Cerebellar cortex (tissue), 1 donor: ENCODE measurements around the gene CASKIN2.
"Not testable (repeated sequence)": the region's sequence is repeated elsewhere in the genome, so short reads cannot be mapped to it uniquely, and the experiment has no call there.

Experiments used
- DNase-seq: peaks from one replicate; pipeline ENCODE4 v3.0.0-alpha.2; 2015; ENCODE audit warnings: low spot score

The CASKIN2 gene

DNA sequence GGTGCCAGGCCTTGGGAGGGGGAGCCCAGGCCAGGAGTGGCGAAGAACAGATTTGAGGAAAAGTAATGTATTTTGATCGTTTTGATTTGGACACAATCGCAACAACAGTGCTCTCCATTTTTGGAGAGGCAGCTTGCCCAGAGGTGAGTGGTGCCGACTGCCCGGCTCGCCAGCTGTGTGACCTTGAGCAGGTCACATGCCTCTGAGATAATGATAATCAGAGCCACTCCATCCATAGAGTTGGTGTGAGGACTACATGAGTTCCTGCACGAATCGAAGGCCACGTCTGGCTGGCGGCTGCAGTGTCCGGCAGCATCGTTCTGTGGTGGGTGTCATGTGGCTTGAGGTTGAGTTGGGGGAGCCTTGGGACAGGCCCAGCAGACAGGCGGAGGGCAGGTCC, 30.8 kb upstream of the CASKIN2 start:
- DNase-seq, result no peak

DNA sequence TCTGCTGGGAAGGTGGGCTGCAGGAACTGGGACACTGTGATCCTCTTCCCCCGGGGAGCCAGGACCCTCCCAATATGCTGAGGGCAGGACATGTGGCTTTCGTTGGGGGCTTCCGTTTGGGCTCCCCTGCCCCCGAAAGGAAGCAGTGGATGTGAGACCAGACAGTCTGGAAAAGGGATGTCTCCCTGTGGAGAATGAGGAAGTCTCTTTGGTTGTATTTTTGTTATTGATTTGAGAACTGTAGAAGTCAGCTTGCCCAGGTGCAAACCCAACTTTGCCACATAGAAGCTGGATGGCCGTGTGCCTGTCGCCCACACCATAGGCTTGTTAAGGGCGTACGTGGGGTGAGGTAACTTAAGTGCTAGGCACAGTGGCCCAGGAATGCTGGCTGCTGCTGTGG, 28.9 kb upstream of the CASKIN2 start:
- DNase-seq, result no peak

DNA sequence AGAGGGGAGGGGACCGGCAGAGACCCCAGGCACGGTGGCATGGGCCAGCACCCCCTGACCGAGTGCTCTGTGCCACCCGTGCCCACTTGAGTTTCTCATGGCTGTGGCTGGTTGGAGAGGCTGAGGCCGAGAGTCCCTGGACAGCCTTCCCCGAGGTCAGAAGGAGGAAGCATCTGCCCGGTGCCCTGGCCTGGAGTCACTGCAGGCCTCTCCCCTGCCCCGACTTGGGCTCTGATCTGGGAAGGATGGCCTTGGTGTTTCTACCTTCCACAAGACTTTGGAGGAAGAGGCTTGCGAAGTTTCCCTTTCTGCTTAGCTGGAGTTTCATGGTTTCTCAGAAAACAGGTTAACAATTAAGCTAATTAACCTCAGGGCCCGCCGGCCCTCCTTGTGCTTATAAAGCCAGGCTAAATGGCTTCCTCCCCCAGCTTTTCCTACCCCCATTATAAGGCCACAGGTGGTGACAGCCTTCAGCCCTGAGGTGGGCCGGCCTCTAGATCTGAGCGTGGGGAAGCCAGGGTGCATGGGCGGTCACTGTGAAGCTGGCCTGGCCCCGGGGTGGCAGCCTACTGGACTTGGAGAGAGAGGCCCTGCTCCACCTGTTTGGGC, 27.5 kb upstream of the CASKIN2 start:
- no peak for DNase-seq

DNA sequence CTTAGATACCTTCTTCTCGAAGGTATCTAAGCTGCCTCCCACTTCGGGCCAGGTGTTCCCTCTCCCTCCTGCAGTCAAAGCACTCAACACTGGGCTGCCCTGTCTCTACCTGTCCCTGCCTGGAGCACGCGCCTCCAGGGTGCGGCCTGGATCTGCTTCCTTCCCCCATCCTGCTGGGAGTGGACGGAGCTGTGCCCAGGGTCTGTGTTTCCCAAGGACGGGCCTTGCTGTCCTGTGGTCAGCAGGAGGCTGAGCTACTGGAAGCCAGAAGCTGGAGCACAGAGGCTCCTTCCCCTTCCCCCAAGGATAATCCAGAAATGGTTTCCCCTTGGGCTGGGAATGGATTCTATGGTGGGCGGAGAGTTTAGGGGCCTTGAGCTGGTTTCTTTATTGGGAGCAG, 26.9 kb upstream of the CASKIN2 start:
- no peak for DNase-seq

DNA sequence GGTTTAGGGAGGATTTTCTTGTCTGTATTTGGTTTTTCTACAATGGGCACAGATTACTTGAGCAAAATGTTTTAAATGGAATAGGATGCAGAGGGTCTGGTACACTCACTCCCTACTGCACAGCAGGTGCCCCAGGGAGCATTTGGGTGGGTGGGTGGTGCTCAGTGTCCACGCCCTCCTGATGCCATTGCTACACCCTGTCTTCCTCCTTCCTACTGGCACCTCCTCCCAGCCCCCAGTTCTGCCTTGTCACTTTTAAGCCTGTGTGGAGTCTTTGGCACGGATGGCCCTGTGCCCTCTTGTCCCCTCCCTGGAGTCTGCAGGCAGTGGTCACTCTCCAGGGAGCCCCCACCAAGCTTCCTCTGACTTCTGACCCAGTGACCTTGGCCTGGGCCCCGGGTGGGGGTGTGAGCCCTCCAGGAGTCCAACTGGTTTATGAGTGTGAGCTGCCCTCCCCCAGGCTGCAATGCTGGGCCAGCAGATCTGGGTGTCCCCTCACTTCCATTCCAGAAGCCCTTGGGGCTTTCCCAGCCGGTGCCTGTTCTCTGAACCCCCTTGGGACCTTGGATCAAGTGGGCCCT, 25.7 kb upstream of the CASKIN2 start:
- no peak for DNase-seq

DNA sequence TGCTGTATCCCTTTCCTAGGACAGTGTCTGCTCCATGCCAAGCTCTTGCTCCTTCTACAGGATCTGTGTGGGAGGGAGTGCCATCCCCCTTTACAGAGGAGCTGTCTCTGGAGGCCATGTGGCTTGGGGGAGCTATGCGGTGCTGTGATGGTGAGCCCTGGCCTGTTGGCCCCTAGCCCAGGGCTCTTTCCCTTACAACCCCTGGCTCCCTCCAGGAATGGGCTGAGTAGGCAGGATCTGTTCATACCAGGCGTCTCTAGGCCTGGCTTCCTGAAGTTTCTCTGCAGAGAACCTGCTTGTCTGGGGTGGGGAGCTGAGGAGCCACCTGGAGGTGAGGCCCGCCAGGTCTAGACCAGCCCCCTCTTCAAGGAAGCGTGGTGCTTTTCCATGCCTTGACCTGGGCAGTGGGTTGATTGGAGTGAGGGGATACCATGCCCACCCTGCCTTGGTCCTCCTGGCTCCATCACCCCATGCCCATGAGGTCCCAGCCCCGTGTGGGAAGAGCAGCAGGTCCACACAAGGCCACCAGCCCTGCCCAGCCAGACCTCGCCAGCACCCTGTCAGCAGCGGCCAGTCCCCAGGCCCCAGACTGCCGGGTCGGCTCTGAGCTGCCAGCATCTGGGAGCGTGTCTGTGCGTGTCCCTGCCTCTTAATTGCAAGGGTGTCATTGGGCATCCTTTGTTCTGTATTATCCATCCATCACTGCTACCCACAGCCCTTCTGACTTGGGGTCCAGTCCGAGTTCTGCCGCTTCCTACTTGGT, 24.8 kb upstream of the CASKIN2 start:
- DNase-seq, result no peak

DNA sequence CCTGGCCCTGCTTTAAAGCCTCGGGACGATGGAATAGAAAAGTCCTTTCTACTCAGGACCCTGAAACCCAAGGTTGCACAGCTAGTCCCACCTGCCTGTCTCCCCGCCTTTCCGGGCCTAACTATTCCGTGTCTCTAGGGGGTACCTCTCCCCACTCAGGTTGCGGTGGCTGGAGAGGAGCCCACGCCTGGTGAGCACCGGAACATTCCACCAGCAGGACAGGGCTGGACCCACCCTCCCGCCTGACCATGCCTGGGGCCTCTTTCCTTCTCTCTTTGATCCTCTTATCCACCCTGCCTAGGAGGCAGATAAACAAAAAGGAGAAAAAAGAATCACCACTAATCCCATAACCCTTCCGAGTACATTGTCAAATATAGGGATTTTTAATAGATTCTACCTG, 21.0 kb upstream of the CASKIN2 start:
- no peak for DNase-seq

DNA sequence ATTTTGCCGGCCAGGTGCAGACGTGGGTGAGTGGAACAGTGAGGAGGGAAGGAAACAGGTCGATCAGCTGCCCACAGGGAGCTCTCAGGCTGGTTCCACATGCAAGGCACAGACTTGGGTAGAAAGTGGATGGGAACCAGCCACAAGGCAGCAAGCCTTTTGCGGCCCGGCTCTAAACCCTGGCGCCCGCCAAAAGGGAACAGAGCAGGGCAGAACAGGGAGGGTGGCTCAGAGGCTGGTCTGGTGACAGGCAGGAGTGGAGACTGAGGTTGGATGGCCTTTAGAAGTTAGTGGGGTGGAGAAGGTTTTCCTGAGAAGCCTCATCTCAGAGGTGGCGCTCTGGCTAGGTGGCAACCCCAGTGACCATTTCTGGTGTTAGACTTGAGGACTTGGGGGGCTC, 20.5 kb upstream of the CASKIN2 start:
- no peak for DNase-seq

DNA sequence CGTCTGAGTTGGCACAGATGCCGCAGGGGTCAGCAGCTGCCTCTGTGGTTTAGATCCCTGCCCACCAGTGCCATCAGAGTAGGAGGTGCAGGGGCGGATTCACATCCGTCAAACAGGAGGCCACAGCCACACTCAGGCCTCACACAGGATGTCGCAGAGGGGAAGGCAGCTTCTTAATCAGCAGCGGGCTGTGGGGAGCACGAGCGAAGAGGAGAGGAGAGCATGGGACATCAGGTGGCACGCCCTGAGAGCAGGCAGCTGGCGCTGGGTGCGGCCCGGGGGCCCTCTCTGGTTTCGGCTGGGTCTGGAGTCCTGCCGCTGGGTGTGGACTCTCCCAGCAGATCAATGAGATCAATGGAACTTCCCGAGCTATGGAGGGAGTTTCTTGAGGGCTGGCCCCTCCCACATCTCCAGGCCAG, 19.8 kb upstream of the CASKIN2 start:
- DNase-seq, result no peak

DNA sequence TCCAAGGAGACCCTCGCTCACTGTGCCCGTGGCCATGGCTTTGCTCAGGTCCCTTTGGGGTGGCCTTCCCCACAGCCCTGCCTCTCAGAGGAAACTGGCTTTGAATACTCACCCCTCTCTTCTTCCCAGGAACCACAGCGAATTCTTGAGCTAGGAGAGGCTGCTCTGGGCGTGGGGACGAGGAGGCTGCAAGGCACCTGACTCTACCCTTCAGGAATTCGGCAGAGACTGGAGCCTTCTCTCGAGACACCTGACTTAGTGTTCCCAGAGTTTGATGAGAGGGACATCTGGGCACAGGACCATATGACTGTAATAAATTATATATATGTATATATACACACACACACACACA, 16.4 kb upstream of the CASKIN2 start:
- no peak for DNase-seq

DNA sequence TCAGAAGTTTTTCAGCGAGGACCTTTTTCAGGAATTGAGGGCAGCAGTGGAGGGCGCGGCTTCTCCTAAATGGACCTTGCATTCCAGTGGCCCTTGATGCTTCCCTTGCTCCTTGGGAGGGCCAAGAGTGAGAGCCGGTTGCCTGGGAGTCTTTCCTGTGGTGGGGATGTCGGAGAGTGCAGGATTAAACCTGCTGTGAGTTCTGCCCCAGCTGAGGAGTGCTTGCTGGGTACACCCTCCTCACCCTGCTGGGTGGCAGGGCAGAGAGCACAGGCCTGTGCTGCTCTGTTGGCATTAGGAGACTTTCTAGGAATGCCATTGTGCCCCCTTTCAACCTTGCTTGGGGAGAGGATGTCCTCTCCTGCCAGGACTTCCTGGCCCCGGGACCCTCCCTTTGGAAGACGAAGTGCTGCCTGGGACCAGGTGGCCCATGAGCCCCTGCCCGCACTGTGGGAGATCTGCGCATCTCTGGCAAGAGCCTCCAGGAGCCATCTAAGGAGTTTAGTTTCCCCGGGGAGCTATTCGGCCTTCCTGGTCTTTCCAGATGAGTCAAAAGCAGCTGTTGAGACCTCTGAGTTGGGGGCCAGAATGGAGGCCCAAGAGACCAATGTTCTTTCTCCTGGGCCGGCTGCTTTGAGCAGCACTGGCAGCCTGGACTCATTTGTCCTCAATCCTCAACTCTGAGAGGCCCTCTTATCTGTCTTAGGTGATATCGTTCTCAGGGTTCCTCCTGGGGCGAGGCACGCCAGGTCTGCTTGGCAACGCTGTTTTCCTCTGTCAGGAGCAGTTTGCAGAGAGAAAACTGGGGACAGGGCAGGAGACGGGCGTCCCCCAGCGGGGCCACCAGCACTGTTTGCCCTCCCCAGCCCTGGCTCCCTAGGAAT, 15.7 kb upstream of the CASKIN2 start:
- DNase-seq, result no peak

DNA sequence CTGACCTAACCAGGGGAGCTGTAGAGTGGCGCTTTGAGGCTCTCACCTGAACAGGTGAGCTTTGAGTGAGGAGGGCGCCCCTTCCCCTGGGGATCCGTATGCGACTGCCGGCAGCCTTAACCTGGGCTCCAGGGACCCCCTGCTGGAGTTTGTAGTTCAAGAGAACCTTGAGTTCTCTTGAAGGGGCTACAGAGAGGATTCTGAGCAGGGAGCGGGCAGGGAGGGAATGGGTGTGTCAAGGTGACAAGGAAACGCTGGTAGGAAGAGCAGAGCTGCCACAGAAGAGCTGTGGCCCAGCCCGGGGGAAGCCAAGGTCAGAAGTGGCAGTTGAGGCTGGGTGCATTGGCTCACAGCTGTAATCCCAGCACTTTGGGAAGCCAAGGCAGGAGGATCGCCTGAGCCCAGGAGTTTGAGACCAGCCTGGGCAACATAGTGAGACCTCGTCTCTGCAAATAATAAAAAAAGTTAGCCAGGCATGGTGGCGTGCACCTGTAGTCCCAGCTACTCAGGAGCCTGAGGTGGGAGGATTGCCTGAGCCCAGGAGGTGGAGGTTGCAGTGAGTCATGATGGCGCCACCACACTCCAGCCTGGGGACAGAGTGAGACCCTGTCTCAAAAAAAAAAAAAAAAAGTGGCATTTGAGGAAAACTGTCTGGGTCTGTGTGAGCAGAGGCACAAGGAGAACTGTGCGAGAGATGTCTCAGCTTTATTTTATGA, 11.4 kb upstream of the CASKIN2 start:
- DNase-seq, result no peak

DNA sequence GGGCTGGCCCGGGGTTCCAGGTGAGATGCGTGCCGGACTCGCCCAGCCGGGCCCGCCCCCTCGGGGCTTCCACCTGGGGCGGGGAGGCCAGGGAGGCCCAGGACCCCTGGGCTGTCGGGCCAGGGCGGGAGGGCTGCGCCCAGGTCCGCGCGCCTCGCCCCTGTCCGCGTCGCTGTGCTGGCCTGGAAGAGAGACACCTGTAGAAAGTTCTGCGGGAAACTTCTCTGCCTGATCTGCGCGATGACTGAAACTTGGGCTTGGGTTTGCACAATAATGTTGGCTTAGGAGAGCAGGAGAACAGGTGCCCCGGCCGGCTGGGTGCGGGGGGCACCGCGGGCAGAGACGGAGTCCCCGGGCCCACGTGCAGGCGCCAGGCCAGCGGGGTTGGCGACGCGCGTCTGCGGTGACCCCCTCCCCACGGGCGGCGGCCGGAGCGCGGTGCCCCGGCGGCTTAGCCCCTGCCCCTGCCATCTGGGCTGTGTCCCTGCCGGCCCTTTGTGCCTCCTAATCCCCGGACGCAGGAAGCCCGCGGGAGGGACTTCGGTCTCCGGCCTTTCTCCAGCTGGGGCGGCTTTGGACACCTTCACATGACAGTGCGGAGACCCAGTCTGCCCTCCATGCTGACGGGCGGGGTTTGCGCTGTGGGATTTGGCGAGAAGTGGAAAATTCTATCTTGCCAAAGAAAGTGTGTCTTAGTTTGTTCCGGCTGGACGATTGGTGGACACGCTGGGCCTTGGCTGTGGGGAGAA, 10.6 kb upstream of the CASKIN2 start:
- no peak for DNase-seq

DNA sequence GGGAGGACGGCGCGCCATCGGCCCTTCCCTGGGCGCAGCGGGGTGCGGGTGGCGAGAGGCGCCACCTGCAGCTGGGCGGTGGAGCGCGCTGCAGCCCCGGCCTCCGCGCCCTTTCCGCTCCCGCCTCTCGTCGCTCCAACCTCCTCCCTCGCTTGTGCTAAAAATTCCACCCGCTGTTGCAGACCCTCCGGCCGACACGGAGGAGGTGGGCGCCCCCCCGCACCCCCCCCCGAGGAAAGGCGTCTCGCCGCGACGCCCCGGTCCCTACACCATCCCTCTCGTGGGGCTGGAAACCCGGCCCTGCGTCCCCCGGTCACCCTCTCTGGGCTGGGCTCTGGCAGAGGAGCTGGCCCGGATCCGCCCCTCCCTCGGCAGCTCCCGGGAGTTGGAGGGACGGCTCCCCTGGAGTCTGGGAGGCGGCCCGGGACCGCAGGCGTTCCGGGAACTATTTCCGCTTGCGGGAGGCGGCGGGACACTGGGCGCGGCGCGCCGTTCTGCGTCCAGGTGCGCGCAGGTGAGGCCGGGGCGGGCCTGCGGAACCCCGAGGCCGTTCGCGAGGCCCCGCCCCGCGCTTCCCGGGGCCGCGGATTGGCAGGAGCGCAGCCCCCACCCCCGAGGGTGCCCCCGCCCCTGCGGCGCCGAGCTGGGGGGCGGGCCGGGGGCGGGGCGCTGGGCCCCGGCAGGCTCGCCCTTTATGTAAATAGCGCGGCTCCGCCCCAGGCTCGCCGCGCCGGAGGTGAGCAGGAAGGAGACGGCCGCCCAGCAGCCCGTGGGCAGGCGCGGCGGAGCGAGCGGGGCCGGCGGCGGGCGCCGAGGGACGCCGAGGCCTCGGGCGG, 9.9 kb upstream of the CASKIN2 start, which contains the start of gene LLGL2:
Gene LLGL2, plus strand, starts transcription at position 728 of the 836 bp plus-strand sequence. CDS start 17,730 bp downstream, outside the sequence.
- DNase-seq, result peak; percentile 59

DNA sequence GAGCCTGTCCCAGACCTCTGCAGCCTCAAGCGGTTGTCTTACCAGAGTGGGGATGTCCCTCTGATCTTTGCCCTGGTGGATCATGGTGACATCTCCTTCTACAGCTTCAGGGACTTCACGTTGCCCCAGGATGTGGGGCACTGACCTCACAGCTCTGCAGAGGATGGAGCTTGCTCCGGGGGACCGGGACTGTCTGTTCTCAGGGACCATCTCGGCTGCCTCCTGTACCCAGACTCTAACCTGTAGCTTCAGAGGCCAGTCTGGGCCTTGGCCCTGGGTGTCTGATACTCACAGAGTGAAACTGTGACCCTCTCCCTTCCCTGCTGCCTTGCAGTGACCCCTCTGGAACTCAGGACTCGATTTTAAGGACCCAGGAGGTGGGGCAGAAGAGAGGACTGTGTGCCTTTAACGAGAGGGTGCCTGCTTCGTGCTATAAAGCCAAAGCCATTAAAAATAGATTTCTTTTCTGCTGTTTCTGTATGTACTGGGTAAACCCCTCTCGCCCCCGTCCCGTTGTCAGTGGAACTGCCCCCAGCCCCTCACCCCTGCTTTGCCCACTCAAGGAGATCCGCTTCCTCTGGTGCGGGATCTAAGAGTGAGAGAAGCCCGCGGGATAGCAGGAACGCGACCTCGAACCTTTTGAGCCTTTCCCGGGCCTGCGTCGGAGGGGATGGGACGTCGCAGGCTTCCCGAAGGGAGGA, 9.1 kb upstream of the CASKIN2 start:
- DNase-seq, result no peak

DNA sequence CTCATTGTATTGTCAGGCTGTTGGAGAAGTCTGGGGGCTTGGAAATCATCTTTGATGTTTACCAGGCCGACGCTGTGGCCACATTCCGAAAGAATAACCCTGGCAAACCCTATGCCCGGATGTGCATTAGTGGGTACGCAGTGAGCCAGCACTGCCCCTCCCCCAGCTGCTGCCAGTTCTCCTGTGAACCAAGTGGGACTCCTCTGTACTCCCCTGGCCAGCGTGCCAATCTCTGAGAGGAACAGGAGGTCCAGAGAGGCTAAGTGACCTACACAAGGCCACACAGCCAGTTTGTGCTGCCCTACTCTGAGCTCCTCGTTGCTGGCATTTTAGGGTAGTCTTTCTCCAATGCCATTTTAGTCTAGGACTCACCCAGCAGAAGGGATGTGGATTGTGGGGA, 8.3 kb upstream of the CASKIN2 start:
- no peak for DNase-seq

DNA sequence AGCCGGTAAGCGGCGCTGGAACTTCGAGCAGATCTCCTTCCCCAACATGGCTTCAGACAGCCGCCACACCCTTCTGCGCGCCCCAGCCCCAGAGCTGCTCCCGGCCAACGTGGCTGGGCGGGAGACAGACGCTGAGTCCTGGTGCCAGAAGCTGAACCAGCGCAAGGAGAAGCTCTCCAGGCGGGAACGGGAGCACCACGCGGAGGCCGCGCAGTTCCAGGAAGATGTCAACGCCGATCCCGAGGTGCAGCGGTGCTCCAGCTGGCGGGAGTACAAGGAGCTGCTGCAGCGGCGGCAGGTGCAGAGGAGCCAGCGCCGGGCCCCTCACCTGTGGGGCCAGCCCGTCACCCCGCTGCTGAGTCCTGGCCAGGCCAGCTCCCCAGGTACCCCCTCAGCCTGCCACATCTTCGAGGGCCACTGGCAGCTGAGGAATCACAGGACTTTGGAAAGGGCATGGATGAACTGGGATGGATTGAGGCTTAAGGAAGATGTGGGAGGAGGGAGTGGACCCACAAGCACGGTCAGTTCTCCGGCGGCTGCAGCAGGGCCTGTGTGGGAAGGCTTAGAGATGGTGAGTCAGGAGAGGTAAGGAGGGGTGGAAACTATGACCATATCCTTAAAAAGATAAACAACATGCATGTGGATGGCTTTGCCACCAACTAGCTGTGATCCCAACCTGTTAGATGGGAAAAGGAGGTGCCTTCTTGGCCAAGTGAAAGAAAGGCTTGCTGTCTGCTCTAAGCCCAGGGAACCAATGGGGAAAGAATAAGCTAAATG, 6.8 kb upstream of the CASKIN2 start:
- DNase-seq, result no peak

DNA sequence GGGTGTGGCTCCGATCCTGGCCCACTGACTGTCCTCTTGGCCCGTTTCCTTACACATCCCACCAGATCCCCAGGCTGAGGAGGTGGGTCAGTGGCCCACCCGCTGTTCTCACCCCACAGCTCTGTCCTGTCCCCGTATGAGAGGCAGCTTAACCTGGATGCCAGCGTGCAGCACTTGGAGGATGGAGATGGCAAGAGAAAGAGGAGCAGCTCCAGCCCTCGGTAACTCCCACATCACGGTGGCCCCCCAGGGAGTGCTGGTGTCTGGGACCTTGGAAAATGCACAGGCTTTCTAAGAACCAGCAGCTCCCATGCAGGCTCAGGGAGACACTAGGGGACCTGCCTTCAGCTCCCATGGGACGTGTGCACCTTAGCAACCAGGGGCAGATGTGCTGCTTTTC, 6.0 kb upstream of the CASKIN2 start:
- DNase-seq, result no peak

DNA sequence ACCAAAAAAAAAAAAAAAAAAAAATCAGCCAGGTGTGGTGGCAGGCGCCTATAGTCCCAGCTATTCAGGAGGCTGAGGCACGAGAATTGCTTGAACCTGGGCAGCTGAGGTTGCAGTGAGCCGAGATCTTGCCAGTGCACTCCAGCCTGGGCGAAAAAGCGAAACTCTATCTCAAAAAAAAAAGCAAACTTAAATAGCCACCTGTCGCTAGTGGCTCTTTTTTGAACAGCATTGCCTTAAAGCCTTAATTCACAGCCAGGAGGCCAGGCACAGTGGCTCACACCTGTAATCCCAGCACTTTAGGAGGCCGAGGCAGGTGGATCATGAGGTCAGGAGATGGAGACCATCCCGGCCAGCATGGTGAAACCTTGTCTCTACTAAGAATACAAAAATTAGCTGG, 5.1 kb upstream of the CASKIN2 start:
- DNase-seq, result not testable (repeated sequence)
